DMS153 treated with DMSO at 0.1 percent for 48 hours (cell line): ENCODE data around the gene SLC29A3.

Experiments used
- DNase-seq: peaks from one replicate; lab custom pipeline; 2025; ENCODE audit not compliant: unreplicated experiment; lab: John Stamatoyannopoulos, UW

The SLC29A3 gene

DNA sequence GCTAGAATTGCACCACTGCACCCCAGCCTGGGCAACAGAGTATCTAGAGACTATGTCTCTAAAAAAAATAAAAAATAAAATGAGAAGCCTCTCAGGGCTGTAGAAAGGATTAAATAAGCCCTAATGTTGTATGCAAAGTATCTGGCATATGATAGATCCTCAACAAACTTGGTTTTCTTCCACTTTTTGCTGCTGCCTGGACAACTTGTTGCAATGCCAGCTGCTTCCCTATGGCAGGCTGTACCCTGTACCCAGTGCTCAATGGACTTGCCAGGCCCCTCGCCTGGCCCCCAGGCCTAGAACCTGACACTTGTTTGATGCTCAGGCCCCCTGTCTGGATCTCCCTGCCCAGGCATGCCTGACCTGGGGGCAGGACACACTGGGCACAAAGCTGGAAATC, 49.1 kb downstream of the SLC29A3 start:
- DNase-seq, result no peak

DNA sequence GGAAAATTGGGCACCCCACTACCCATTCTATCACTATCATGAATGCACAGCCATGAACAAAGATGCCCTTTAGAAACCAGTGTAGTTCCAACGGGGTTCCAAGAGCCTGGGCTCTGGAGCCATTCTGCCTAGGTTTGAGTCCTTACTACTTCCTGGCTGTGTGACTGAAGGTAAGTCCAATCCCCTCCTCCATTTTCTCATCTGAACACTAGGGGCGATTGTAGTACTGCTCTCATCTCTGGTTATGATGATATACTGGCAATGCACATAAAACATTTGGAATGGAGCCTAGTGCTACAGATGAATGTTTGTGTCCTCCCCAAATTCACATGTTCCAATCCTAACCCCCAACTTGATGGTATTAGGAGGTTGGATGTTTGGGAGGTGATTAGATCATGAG, 49.6 kb downstream of the SLC29A3 start:
- no peak for DNase-seq

- DNase-seq, result no peak
Observed at GRCh38 chr10:71369602-71370001, 50.5 kb downstream of the SLC29A3 start.

- no peak for DNase-seq
Observed at GRCh38 chr10:71370031-71370430, 51.0 kb downstream of the SLC29A3 start.

DNA sequence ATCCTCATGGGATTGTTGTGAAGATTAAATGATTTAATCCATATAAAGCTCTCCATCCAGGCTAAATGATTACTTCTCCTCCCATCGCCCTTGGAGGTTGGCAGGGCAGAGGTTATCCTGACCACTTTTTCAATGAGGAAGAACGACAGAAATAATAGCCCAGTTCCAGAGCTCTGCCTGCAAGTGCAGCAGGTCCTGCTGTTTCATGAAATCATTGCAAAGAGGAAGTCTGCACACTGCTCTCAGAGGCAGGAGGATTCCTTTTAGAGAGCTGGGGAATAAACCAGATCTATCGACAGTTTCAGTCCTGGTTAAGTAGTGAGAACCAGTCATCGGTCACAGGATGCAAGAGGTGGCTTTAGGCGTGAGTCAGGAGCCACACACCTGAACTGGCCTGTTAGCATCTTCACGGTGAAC, 52.7 kb downstream of the SLC29A3 start:
- DNase-seq, result no peak

- DNase-seq, result no peak
Observed at GRCh38 chr10:71372882-71373495, 53.9 kb downstream of the SLC29A3 start.

- no peak for DNase-seq
Observed at GRCh38 chr10:71374481-71375233, 55.6 kb downstream of the SLC29A3 start.

- DNase-seq, result no peak
Observed at GRCh38 chr10:71375952-71376351, 56.9 kb downstream of the SLC29A3 start.

- DNase-seq, result no peak
Observed at GRCh38 chr10:71378336-71379117, 59.5 kb downstream of the SLC29A3 start.

DNA sequence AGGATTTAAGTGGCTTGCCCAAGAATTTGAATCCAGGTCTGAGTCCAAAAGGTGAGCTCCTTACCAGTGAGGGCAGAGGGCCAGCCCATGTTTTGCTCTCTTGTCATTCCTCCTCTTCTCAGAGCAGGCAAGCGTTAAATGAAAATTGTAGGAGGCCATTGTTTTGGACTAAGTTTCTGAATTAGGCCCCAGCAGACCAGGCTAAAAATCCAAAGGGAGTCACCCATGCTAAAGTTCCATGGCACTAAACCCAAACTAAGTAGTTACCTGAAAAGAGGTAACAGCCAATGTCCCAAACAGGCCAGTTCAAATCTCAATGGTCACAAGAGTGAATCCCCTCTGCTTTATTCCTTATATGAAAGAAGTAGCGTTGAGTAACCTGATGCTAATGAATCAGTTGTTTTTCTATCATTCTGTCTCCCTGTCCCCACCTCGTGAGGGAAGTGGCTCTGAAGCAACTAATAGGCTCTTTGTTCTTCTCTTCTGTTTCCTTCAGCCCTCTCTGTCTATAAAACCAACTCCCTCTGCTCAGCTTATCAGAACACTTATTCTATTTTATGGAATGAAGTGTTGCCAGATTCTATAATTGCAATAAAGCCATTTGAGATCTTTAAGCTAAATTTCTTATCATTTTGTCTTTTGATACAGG, 60.2 kb downstream of the SLC29A3 start:
- no peak for DNase-seq

GRCh38 chr10:71380841-71381240, 61.8 kb downstream of the SLC29A3 start:
- DNase-seq, result no peak

DNA sequence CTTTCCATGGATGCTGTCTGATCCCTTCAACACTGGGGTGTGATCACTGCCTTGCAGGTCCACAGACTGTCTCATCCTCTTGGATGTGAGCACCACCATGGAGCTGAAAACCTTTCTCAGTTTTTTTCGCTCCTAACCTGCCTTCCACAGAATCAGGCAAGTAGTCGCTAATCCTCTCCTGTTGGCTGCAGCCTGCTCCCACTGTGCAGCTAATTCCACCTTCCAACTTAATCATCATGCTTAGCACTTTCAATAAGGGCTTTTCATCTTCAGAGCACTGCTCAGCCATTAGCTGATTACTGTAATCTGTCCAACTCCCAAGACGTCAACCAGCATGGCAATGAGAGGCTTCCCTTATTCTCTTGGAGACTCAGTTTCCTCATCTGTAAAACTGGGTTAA, 62.6 kb downstream of the SLC29A3 start:
- DNase-seq, result no peak

DNA sequence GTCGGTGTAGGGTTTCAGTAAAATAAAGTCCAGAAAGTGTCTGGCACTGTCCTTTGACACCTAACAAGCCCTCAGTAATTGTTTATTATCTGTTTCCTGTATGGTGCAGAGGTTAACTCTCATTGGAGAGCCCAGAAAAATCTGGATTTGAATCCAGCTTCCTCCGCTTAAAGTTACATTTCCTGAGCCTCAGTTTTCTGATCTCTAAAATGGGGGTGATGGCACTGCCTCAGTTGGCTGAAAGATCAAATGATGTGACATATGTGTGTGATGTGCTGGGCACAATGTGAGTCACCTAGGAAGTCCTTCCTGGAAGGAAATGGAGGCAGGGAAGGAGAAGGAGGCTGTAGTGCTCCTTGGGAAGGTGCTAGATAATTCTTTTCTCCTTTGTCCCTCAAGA, 63.0 kb downstream of the SLC29A3 start:
- DNase-seq, result no peak

DNA sequence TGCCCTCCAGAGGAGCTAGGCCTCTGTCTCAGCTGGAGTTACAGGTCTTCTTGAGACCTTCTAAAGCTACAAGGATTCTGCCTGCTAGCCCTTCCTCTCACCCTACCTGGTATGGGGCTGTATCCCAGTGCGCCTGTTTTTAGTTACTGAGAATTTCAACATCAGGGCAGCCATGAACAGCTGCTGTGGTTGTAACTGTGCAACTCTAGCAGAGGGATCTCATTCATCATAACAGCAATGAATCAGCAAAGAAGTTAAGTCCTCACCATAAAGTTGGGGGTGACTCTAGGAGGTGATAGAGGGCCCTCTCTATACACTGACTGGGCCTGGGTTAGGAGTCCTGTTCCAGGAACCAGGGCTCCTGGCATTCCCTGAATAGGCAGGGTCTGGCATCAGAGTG, 63.7 kb downstream of the SLC29A3 start:
- no peak for DNase-seq

GRCh38 chr10:71383972-71384687, 65.1 kb downstream of the SLC29A3 start:
- peak; percentile 30 for DNase-seq

DNA sequence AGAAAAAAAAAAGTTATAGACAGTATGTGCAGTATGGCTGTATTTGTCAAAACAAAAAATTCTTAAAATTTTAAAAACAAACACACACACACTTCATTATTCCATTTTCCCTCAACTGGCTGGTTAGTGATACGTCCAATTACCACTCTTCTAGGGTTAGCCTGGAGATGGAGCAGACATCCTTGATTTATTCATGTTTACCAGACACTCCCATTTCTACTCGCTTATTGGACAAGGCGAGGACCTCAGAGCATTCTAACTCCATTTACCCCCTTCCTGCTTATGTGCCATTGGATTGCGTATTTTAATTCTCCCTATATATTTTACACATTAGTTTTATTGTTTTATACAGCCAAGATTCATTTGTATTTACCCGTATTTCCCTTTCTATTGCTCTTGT, 69.1 kb downstream of the SLC29A3 start:
- DNase-seq, result no peak

GRCh38 chr10:71388583-71389310, 69.7 kb downstream of the SLC29A3 start:
- DNase-seq, result no peak

DNA sequence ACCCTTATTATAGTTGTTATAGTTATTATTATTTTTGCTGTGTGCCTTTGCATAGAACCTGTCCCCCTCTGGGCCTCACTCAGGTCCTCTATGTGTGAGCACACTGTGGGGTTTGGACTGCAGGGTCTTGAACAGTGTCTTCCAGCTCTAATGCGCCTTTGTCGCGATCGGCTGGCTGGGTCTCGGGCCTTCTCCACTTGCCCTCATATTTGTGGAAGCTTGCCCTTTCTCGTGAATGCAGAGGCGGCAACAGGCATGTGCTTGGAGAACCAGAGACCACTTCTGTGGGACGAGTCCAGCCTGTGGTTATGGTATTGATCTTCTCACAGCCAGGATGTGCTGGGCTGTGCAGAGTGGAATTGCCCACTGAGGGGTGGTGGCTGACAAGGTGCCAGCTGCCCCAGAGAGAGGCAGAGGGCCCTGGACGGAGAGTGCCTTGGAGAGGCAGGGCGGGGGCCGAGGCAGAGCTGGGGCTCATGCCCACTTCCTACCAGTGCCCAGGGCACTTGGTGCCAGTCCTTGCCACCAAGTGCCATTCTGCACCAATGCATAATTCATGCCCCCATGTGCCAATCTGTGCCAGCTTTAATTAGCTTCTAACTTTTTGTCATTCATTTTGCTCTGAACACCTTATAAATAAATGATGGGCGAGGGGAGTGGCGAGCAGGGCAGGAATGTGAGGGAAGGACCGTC, 70.9 kb downstream of the SLC29A3 start:
- no peak for DNase-seq

DNA sequence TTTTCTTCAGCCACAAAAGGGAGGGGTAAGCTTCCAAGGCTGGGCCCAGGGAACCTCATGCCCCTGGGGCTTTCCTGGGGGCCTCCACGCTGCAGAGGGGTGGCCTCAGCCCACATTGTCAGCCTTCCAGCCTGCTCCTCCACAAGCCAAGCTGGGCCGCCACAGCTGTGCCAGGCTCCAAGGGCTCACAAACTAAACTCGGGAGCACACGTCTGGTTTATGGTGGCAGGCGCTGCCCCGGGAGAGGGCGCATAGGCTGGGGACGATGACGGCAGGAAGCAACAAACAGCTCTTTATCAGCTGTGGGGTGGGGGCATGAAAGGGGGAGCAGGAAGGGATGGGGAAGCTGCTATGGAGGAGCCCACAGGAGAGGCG, 71.4 kb downstream of the SLC29A3 start:
- peak; percentile 14 for DNase-seq
